T47D (cell line): ENCODE results near the gene SRCIN1.

Source experiments
- DNase-seq, 2 experiments: peaks; one replicate each; pipeline versions ENCODE4 v3.0.0 to v3.0.0-alpha.2; 2011 to 2012; ENCODE audit warnings: low read depth in 1 of 2, low spot score in 1 of 2
- JUND ChIP-seq: IDR thresholded peaks from 2 replicates; pipeline ENCODE4 v1.6.1; 2012; ENCODE audit warnings: low read depth
- in situ Hi-C: cut with HindIII; loops from 2 replicates; pipeline ENCODE4 v1.10.0; 2016; ENCODE audit warnings: low sequenced_read_pairs, low pct_unique_long_range_greater_than_20kb

SRCIN1 gene

DNA sequence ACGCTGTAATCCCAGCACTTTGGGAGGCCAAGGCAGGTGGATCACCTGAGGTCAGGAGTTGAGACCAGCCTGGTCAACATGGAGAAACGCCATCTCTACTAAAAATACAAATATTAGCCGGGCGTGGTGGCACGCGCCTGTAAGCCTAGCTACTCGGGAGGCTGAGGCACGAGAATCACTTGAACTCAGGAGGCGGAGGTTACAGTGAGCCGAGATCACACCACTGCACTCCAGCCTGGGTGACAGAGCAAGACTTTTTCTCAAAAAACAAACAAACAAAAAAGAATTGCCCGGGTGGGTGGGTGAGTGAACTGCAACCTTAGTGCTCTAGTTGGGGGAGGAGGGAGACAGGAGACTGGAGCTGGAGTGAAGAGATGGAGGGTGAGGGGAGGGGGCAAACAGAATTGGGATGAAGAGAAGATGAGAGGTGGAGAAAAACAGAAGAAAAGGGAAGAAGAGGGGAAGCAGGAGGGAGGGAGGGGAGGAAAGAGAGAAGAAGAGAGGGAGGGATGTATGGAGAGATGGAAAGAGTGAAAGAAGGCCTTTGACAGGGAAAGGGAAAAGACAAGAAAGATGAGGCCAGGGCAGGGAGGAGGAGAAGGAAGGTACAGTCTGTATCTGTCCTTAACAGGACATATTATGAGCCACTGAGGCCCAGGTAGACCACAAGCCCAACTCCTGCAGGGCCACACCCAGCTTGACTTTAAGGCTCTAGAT is 5.5 kb upstream of the SRCIN1 start:
- in situ Hi-C loops = no loop called here
- no peak for TF ChIP-seq JUND
- no peak for DNase-seq

DNA sequence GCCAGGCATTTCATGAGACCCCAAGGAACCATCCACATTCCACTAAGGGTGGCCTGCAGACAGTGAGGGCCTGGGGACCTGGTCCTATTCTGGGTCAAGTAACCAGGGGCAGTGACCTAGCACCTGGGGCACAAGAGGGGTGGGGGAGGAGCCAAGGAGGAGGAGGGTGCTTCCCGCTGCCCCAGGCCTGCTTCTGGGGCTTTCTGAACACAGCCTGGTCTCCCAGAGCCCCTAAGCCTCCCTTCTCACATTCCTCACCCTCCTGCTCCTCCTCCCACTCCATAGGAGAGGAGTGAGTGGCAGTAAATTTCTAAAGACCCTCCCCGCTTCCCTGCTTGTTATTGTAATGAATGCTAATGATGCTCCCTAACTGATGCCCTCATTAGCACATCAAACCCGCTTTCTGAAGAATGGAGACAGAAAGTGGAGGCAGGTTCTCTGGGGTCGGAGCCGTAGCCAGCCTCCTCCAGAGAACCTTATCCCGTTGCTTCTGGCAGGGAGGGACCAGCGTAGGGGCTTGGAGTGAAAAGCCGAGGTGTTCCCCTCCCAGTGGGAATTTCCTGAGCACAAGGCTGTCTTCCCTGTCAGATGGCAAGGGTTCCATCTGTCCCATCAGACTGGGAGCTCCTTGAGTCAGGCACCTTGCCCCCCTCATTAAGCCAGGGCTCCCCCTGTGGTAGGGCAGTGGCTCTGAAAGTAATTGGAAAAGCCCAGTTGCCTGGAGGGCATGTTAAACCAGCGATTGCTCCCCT is 3.7 kb upstream of the SRCIN1 start:
- DNase-seq = no peak
- in situ Hi-C loops = no loop called here
- no peak for TF ChIP-seq JUND

DNA sequence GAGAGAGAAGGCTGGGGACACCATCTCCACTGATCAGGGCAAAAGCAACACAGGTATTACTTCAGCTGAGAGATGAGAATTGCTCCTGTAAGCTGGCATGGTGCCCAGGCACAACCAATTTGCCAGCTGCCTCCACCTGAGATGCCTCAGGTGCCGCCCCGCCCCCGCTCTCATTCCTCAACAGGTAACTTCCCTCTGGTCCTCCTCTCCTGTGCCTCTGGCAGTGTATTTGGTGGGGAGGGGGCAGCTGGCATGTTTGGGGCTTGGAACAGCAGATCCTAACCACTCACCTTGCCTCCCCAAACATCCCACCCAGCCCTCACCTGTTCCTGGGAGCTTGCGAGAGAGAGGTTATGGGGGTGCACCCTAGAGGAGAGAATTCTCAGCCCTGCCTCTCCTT is 2.9 kb upstream of the SRCIN1 start:
- DNase-seq = peak; percentile 75 to 94
- in situ Hi-C loops = no loop called here
- TF ChIP-seq JUND = no peak

DNA sequence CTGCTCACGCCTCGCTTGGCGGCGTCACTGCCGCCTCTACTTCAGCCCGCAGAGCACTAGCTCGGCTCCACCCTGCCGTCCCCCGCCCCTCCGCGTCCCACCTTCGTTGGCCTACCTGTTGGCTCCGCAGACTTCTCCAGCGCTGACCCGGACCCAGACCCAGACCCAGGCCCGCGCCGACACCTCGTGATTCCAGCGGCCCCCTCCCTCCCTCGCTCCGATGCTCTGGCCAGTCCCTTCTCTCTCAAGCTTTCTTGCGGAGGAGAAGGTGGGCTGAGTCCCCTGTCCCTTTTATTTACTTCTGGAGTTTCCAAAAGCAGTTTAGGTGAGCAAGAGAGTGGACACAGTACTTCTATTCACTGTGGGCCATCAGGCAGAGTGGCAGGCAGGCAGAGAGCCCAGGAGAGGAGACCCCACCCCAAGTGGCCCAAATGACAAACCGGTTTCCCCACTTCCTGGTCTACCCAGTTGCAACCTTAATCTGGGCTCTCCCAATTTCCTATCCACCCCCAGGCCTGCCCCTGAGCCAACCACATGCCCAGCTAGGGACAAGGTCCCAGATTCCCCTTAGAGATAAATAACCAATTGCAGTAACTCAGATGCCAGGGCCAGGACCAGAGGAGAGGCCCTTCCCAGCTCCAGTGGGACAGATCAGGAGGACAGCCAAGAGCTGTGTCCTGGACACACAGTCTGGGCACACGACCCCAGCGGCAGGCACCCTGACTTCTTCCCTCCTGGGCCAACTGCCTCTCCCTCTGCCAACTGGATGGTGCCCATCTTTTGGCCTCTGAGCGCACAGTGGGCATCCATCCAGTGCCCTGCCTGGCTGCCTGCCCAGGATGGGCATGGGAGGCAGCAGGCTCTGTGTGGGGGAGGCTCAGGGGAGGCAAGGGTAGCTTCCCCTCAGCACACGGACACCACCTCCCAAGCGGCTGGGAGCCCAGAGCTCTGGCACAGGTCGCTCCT is 1.2 kb upstream of the SRCIN1 start:
- DNase-seq = peak in 1 of 2 experiments; percentile 80
- no peak for TF ChIP-seq JUND
- in situ Hi-C loops = no loop called here

DNA sequence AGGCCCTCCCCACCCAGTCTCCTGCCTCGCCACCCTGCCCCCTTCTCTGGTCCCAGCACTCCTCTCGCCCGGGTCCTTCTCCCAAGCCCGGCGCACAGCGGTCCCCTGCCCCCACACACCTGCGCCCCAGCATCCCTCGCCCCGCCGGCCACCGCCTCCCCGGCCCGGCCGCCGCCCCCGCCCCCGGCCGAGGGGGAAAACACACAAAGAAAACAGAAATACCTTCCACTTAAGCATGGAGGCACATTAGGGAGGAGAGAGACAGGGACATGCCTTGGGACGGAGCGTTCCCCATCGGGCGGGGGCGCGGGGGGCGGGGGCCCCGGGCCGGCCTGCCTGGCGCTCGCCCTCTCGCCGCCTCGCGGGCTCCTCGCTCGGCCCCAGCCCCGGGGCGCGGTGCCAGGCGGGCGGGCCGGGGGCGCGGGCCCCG is 326 bp downstream of the SRCIN1 start:
- no peak for DNase-seq
- in situ Hi-C loops = no loop called here
- no peak for TF ChIP-seq JUND

DNA sequence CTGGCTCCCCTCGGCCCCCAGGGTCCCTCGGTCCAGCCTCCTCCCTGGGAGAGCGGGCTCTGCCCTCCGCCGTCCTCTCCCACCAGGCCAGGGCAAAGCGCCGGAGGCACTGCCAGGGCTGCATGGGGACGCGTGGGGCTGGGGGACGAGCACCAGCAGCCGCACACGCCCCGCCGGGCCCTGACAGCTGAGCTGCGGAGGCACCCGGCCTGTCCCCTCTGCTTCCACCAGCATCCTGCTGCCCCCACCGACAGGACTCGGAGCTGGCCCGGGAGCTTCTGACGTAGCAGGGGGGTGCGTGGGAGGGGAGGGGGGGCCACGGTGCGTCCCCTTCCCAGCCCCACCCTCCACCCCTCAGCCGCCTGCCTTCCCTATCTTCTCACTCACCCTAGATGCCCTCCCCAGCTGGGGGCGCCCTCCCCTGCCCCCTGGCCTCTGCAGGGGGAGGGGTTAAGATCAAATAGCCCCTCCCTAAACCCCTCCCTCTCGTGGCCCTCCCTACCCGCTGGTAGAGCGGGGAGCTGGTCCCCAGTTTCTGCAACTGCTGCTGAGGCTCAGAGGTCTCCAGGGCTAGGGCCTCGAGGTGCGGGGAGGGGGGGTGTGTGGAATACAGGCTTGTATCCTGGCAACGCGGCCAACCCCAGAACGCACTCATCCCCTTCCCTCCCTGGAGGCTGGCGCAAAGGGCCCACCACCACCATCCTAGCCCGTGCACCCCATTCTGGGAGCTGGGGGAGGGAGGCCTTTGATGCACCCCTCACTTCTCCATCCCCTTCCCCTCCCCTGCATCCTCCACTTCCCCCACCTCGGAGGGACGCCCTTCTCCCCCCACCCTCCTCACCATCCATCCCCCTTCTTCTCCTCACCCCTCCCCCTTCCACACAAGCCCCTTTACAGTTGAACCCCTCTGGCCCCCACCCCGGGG is 1.0 kb downstream of the SRCIN1 start:
- in situ Hi-C loops = no loop called here
- no peak for TF ChIP-seq JUND
- no peak for DNase-seq

DNA sequence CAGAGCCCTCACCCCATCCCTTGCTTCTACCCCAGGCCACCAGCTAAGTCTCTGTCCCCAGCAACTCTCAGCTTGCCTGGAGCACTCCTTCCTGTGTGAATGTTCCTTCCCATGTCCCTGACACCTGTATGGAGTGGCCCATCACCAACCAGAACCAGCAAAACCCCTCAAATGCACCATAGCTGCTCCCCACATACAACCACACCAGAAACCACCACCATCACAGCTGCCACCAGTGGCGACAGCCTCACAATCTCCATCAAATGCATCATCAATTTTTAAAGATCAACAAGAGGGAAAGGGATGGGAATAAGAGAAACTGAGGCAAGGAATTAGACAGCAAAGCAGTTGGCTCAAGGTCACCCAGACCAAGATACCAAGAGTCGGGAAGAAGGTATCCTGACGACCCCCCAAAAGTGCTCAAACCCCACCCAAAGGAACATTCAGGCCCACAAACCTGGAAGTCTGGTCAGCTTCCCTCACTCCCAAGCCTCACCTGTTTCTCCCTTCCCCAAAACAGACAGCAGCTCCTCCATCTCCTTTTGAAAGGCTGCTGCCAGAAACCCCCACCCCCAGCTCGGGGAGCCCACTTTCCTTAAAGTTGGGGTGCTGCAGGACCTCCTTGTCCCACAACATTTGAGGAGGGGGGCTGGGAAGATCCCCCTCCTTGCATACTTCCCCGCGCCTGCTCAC is 1.8 kb downstream of the SRCIN1 start:
- no peak for DNase-seq
- no peak for TF ChIP-seq JUND
- in situ Hi-C loops = no loop called here

DNA sequence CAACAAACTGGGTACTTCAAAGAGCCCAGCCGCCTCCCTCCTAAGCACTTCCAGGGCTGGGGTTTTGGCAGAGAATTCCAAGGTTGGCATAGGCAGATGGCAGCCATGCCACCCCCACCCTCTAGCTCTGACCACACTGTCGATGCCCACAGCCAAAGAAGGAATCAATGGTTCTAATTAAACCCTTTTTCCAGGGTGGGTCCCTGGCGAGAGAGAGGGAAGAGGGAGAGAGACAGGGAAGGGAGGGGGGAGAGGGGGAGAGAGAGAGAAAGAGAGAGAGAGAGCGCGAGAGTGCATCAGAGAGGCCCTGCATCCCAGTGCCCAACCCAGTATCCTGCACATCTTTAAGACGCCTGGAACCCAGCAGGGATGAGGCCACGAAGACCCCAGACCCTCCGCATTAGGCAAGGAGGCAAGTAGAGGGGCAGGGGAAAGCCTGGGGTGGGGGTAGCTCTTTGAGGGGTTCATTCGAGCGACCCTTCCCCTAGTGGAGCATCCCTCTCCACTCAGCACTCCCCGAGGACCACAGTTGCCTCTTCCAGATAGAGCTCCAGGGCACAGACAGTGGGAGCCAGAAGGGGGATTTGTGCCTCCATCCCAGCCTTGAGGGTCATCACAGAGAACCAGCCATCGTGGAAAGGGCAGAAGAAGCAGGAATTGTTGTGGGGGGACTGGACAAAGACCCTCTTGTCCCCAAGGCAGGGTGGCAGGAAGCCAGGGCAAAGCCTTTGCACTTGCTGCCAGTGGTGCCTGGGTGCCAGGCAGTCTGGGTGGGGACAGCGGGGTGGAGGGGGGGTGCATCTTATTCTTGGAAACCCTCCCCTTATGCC is 2.6 kb downstream of the SRCIN1 start:
- no peak for TF ChIP-seq JUND
- in situ Hi-C loops = no loop called here
- DNase-seq = no peak

DNA sequence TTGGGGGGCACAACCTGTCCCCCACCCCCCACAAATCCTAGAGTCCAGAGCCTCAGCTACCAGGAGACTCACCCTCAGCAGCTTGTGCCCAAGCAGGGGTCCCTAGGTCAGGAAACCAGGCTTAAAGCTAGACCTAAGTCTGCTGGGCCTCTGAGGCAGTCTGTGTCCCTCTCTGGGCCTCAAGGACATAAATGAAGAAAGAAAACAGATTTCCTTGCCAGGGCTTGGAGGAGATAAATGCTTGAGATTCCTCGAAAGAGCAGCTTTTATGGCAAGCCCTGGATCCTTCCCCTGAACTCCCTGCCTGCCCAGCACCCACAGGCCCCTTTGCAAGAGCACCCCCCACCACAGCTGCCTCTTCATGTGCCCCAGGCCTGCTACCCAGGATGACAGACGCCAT is 3.3 kb downstream of the SRCIN1 start:
- TF ChIP-seq JUND = no peak
- DNase-seq = no peak
- in situ Hi-C loops = no loop called here

DNA sequence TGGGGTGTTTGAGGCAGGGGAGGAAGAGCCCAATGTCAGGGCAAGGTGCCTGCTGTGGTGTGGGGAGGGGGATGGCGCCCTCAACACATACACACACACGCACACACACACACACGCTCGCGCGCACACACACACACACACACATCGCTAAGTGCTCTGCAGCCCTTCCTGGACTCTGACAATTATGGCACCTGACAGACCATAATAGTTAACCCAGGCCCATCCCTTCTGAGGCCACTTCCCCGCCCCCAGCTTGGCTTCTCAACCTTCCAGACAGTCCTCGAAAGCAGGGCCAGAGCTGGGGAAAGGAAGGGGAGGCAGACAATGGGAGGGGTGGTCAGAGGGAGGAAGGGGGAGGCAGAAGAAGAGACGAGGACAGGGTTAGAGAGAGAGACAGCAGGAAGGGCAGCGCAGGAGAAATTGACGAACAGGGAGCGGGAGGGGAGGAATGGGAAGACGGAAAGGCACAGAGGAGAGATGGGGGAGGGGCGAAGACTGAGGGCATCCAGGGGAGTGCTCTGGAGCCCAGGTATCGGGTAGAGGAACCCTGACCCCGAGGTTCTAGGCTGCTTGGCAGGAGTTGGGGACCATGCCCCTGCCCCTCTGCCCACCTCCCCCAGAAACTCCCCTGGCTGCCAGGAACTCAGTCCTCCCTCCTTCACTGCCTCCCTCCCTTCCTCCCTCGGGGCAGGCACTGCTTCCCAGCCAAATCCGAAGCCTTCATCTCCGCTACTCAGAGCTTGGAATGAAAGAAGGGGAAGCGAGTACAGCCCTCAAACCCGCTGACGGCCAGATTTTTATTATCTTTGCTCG is 4.0 kb downstream of the SRCIN1 start:
- DNase-seq = peak in 1 of 2 experiments; percentile 79
- in situ Hi-C loops = no loop called here
- TF ChIP-seq JUND = no peak
